DOHH2 (cell line): ENCODE data around the gene GBP4.

Source experiments
- EZH2phosphoT487 ChIP-seq: fragments of 200-600 bp; sonication (generic); IDR thresholded peaks from 2 replicates; pipeline ENCODE4 v1.6.1; 2017; ENCODE audit warnings: borderline replicate concordance, mild to moderate bottlenecking, antibody characterized with exemption, low read length, moderate library complexity, mixed read lengths
- TF ChIP-seq, protein P1 (sequence below): fragments of 200-600 bp; sonication (generic); IDR thresholded peaks from one replicate; pipeline ENCODE4 v1.5.1; 2014; ENCODE audit warnings: antibody characterized with exemption, mild to moderate bottlenecking, low read depth, low read length; ENCODE audit not compliant: poor library complexity, severe bottlenecking

GRCh38 chr1:89221341-89221740, 22.6 kb upstream of the GBP4 start:
- TF ChIP-seq, protein P1, sequence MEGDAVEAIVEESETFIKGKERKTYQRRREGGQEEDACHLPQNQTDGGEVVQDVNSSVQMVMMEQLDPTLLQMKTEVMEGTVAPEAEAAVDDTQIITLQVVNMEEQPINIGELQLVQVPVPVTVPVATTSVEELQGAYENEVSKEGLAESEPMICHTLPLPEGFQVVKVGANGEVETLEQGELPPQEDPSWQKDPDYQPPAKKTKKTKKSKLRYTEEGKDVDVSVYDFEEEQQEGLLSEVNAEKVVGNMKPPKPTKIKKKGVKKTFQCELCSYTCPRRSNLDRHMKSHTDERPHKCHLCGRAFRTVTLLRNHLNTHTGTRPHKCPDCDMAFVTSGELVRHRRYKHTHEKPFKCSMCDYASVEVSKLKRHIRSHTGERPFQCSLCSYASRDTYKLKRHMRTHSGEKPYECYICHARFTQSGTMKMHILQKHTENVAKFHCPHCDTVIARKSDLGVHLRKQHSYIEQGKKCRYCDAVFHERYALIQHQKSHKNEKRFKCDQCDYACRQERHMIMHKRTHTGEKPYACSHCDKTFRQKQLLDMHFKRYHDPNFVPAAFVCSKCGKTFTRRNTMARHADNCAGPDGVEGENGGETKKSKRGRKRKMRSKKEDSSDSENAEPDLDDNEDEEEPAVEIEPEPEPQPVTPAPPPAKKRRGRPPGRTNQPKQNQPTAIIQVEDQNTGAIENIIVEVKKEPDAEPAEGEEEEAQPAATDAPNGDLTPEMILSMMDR, result no peak
- no peak for TF ChIP-seq EZH2phosphoT487
